IMR-90 (cell line): Measurements from ENCODE around the gene GNAI1. TPM values are rescaled to one million over a fixed set of nuclear protein-coding genes. Genes with fewer than 3 reads are reported as not detected.

ENCODE experiments used
- ATAC-seq: fragments of 200-7000 bp; cut with Tn5 transposase; 2 replicates; pipeline ENCODE4 v1.9.1; 2020; ENCODE audit warnings: low read depth, mild to moderate bottlenecking, moderate library complexity
- BruUV-seq: library from RNA; stranded (reverse); fragments of 400-500 nt; replicated peaks from 2 replicates; lab custom pipeline; 2021; lab: Mats Ljungman, UMichigan
- CTCF ChIA-PET: fragments of 300-600 bp; formaldehyde crosslinking; extraction: SDS; loops from one replicate; lab custom pipeline; 2021; ENCODE audit warnings: antibody characterized with exemption; lab: Yijun Ruan, JAX
- POLR2A ChIA-PET: fragments of 300-600 bp; sonication (Branson Sonifier 250); formaldehyde crosslinking; loops from one replicate; lab custom pipeline; 2022; ENCODE audit warnings: antibody characterized with exemption; ENCODE audit not compliant: unreplicated experiment; lab: Charles Lee
- DNase-seq: peaks from one replicate; pipeline ENCODE4 v3.0.0; 2013
- H2AFZ ChIP-seq: replicated peaks from 2 replicates; pipeline ENCODE3; 2013; ENCODE audit warnings: low read length, mild to moderate bottlenecking; ENCODE audit not compliant: poor library complexity
- H2AK5ac ChIP-seq: 2 replicates; pipeline ENCODE4 v1.6.1; 2013; ENCODE audit warnings: low read depth, low read length, inconsistent platforms
- H2AK9ac ChIP-seq: replicated peaks from 2 replicates; pipeline ENCODE3; 2013; ENCODE audit warnings: mild to moderate bottlenecking, low read depth, low read length, moderate library complexity; ENCODE audit not compliant: poor library complexity
- H2BK120ac ChIP-seq: 2 replicates; pipeline ENCODE4 v1.6.1; 2013; ENCODE audit warnings: low read depth, low read length, inconsistent platforms
- H2BK15ac ChIP-seq: 3 replicates; pipeline ENCODE4 v1.6.1; 2013; ENCODE audit warnings: low read depth, low read length, inconsistent platforms
- H2BK20ac ChIP-seq: 2 replicates; pipeline ENCODE4 v1.6.1; 2013; ENCODE audit warnings: low read depth, mild to moderate bottlenecking, inconsistent platforms, low read length, moderate library complexity
- H2BK5ac ChIP-seq: 2 replicates; pipeline ENCODE4 v1.6.1; 2013; ENCODE audit warnings: mild to moderate bottlenecking, low read depth, low read length, inconsistent platforms; ENCODE audit not compliant: poor library complexity, severe bottlenecking
- H3K14ac ChIP-seq: replicated peaks from 2 replicates; pipeline ENCODE4 v1.6.1; 2013; ENCODE audit warnings: low read depth, low read length, inconsistent platforms
- H3K18ac ChIP-seq: 2 replicates; pipeline ENCODE4 v1.6.1; 2013; ENCODE audit warnings: low read depth, low read length, control low read depth
- H3K23ac ChIP-seq: 2 replicates; pipeline ENCODE4 v1.6.1; 2013; ENCODE audit warnings: low read depth, low read length, inconsistent platforms
- H3K27ac ChIP-seq: 2 replicates; pipeline ENCODE4 v1.5.1; 2013; ENCODE audit warnings: mild to moderate bottlenecking, control low read depth, low read length; ENCODE audit not compliant: insufficient read depth
- H3K27me3 ChIP-seq: 2 replicates; pipeline ENCODE4 v1.6.1; 2013; ENCODE audit warnings: low read length; ENCODE audit not compliant: control insufficient read depth, insufficient read depth
- H3K36me3 ChIP-seq: 2 replicates; pipeline ENCODE4 v1.6.1; 2013; ENCODE audit warnings: low read length, mixed read lengths; ENCODE audit not compliant: control insufficient read depth, insufficient read depth
- H3K4ac ChIP-seq: 2 replicates; pipeline ENCODE4 v1.6.1; 2013; ENCODE audit warnings: low read depth, low read length, inconsistent platforms
- H3K4me1 ChIP-seq: 2 replicates; pipeline ENCODE4 v1.6.1; 2013; ENCODE audit warnings: low read length, mixed read lengths; ENCODE audit not compliant: control insufficient read depth, insufficient read depth
- H3K4me2 ChIP-seq: 2 replicates; pipeline ENCODE4 v1.6.1; 2013; ENCODE audit warnings: low read depth, mild to moderate bottlenecking, control low read depth, low read length, moderate library complexity
- H3K4me3 ChIP-seq: 2 replicates; pipeline ENCODE4 v1.5.1; 2013; ENCODE audit warnings: low read depth, mild to moderate bottlenecking, control low read depth, low read length, moderate library complexity; ENCODE audit not compliant: insufficient read depth
- H3K56ac ChIP-seq: 2 replicates; pipeline ENCODE4 v1.6.1; 2013; ENCODE audit warnings: low read length, inconsistent platforms; ENCODE audit not compliant: insufficient read depth; ENCODE audit errors: extremely low read depth
- H3K79me1 ChIP-seq, 2 experiments: 2 replicates each; pipeline ENCODE4 v1.6.1; 2013; ENCODE audit warnings: low read length in 2 of 2, inconsistent platforms in 1 of 2, low read depth in 1 of 2
- H3K9ac ChIP-seq: 2 replicates; pipeline ENCODE4 v1.6.1; 2013; ENCODE audit warnings: low read depth, low read length, control low read depth
- H3K9me1 ChIP-seq: 2 replicates; pipeline ENCODE4 v1.6.1; 2013; ENCODE audit warnings: low read length, inconsistent platforms; ENCODE audit not compliant: insufficient read depth
- H3K9me3 ChIP-seq: 2 replicates; pipeline ENCODE4 v1.6.1; 2013; ENCODE audit warnings: low read length; ENCODE audit not compliant: control insufficient read depth, insufficient read depth
- H4K20me1 ChIP-seq: 2 replicates; pipeline ENCODE4 v1.6.1; 2013; ENCODE audit warnings: low read length, inconsistent platforms; ENCODE audit not compliant: insufficient read depth
- H4K5ac ChIP-seq: 2 replicates; pipeline ENCODE4 v1.6.1; 2013; ENCODE audit warnings: mild to moderate bottlenecking, low read depth, low read length, control low read depth
- H4K8ac ChIP-seq, 2 experiments: 2 replicates each; pipeline ENCODE4 v1.6.1; 2013; ENCODE audit warnings: low read depth in 2 of 2, low read length in 2 of 2, control low read depth in 1 of 2, inconsistent platforms in 1 of 2
- H4K91ac ChIP-seq: 2 replicates; pipeline ENCODE4 v1.6.1; 2013; ENCODE audit warnings: low read depth, low read length, inconsistent platforms; ENCODE audit not compliant: insufficient read depth
- MAFK ChIP-seq: IDR thresholded peaks from 2 replicates; pipeline ENCODE4 v1.6.1; 2012; ENCODE audit warnings: low read depth, low read length, improper control_type of control experiment
- RFX5 ChIP-seq: IDR thresholded peaks from 2 replicates; pipeline ENCODE4 v1.8.0; 2012; ENCODE audit warnings: low read depth, mild to moderate bottlenecking, low read length, moderate library complexity
- SMC3 ChIP-seq: fragments of 150-350 bp; IDR thresholded peaks from 2 replicates; pipeline ENCODE4 v1.6.1; 2016; ENCODE audit warnings: low read depth, mild to moderate bottlenecking, antibody characterized with exemption, low read length, moderate library complexity
- WGBS, 2 experiments: methylation state at CpG; one replicate each; pipeline versions ENCODE4 v1.1.5 to v1.1.7; 2013; ENCODE audit warnings: missing lambda C conversion rate in 2 of 2; ENCODE audit not compliant: insufficient read length in 1 of 2; ENCODE audit errors: extremely low coverage in 2 of 2; 5-methylcytosine and 5-hydroxymethylcytosine counted together
- dilution Hi-C: fragments of 300-500 bp; cut with HindIII; formaldehyde crosslinking; loops from one replicate; pipeline ENCODE4 v1.14.3; 2018; ENCODE audit warnings: low sequenced_read_pairs; ENCODE audit not compliant: unreplicated experiment
- in situ Hi-C: fragments of 300-500 bp; cut with MboI; formaldehyde crosslinking; loops from 3 replicates; pipeline ENCODE4 v1.14.3; 2019; ENCODE audit warnings: low sequenced_read_pairs, inconsistent platforms, mixed read lengths
- intact Hi-C: fragments of 100-400 bp; cut with micrococcal nuclease; formaldehyde crosslinking; loops from 2 replicates; pipeline ENCODE4 v1.10.0; 2022
- polyA plus RNA-seq, 3 experiments: library from polyadenylated mRNA; depleted of rRNA; stranded (reverse); fragments of >200 nt; gene quantifications; 2 replicates each; pipeline ENCODE4 v1.2.3, GENCODE V29; 2012; ENCODE audit warnings: low replicate concordance in 1 of 3
- total RNA-seq: library from RNA; depleted of rRNA; stranded (reverse); fragments of >200 nt; gene quantifications from 2 replicates; pipeline ENCODE4 v1.2.3, GENCODE V29; 2012

Gene GNAI1
- total and polyA plus RNA-seq, 2 of the 4 experiments (the other 2 are of a cell fraction): 21.1 to 26.5 TPM

DNA sequence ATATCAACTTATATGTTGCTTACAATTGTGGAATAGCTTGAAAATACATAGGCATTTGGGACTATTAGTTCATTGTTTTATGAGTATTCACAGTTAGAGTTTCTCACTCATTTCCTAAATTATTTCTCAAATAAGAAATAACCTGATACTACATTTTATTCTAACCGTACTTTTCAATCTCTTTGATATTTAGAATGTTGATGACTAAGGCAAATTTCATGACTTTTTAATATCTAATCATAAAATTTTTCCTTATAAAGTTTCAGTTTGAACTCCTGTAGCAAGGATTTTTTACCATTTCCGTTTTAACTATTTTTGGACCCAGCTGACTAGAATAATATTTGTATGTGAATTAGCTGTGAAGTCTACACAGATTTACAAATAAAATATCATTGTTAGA lies 41.3 kb upstream of the GNAI1 start:
- H3K4me3 ChIP-seq: no peak overlapping the region
- H3K4me1 ChIP-seq: peaks cover 3% of the 10 kb centered on the region; the same call in 1 of the 2 replicates
- intact Hi-C loops: no loop called here
- no peaks in the 10 kb centered on the region for H3K9me3 ChIP-seq
- in situ Hi-C loops: loop anchor here (25.0 kb wide), 1 partner anchor 569 kb away; no protein-coding TSS in a partner anchor
- H3K79me1 ChIP-seq: no peaks in the 10 kb centered on the region
- no peak for ATAC-seq
- CTCF ChIA-PET: no interaction called here
- H2BK20ac ChIP-seq: no peak overlapping the region
- no peaks in the 10 kb centered on the region for H3K36me3 ChIP-seq
- H2BK15ac ChIP-seq: no peak overlapping the region
- H3K56ac ChIP-seq: no peak overlapping the region
- H4K8ac ChIP-seq: no peak overlapping the region
- H4K91ac ChIP-seq: no peak overlapping the region
- H2AK9ac ChIP-seq: no peak overlapping the region
- no peak overlapping the region for H2BK5ac ChIP-seq
- H3K27me3 ChIP-seq: no peaks in the 10 kb centered on the region
- POLR2A ChIA-PET: no interaction called here
- H2BK120ac ChIP-seq: no peak overlapping the region
- no peak overlapping the region for H2AK5ac ChIP-seq
- dilution Hi-C loops: no loop called here
- H3K18ac ChIP-seq: no peak overlapping the region
- H3K4me2 ChIP-seq: no peak overlapping the region
- H2AFZ ChIP-seq: no peak overlapping the region
- no peak for DNase-seq
- H4K20me1 ChIP-seq: no peaks in the 10 kb centered on the region
- H3K14ac ChIP-seq: no peak overlapping the region
- H4K5ac ChIP-seq: no peak overlapping the region
- no CpG with 5 or more reads among the region's 2 CpGs for WGBS, 2 experiments
- H3K27ac ChIP-seq: no peak overlapping the region
- H3K9ac ChIP-seq: no peak overlapping the region
- H3K23ac ChIP-seq: no peak overlapping the region
- H3K4ac ChIP-seq: no peak overlapping the region
- H3K9me1 ChIP-seq: no peaks in the 10 kb centered on the region; the same call in 1 of the 2 replicates
- TF ChIP-seq RFX5 (no peak), SMC3 (no peak), MAFK (peak; percentile 40; the same call in 1 of the 2 replicates)
- no TSS peak for BruUV-seq
